Kidney capillary endothelial cell (primary cell): ENCODE data around the gene COQ7.

Source experiments
- DNase-seq: peaks from one replicate; pipeline ENCODE4 v3.0.0-alpha.2; 2018; ENCODE audit warnings: low spot score

COQ7 gene

DNA sequence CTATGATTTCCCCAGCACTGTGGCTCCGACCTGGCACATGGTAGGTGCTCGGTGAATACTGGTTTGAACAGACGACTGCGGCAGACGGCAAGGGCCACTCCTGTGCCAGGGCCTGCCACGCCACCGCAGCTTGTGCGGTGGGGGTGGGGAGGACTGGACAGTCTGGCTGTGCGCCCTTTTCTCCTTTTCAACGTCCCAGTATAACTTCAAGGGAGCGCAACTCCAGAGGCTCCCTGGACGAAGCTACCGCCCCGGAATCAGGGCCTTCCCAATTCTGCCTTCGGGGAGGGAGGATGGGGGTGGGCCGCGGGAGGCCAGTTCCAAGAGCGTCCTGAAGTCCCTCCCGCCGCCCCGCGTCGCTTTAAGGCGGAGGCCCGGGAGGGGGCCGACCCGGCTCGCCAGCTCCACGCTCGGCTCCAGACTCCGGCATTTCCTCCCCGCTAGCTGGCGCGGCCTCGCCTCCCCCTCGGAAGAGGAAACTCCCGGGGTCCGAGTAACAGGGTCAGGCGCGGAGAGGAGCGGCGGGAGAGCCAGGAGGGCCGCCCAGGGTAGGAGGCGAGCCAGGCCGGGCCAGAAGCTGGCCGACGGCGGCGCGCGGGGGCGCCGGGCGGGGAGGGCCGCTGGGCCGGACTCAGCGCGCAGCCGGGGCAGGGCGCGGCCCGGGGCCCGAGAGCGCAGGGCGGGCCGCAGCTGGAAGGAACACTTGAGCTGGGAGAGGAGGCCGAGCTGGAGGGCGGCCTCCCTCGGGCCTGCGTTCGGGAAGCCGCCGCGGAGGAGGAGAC, 46.4 kb downstream of the COQ7 start, which contains the start of gene ITPRIPL2:
Gene ITPRIPL2 (plus strand): TSS at position 388 of the 782 bp plus-strand sequence. CDS start 498 bp downstream, outside the sequence.
- peak; percentile 89 for DNase-seq

- DNase-seq, result peak; percentile 82
These were observed 47.1 kb downstream of the COQ7 start for GRCh38 chr16:19114359-19115147.

DNA sequence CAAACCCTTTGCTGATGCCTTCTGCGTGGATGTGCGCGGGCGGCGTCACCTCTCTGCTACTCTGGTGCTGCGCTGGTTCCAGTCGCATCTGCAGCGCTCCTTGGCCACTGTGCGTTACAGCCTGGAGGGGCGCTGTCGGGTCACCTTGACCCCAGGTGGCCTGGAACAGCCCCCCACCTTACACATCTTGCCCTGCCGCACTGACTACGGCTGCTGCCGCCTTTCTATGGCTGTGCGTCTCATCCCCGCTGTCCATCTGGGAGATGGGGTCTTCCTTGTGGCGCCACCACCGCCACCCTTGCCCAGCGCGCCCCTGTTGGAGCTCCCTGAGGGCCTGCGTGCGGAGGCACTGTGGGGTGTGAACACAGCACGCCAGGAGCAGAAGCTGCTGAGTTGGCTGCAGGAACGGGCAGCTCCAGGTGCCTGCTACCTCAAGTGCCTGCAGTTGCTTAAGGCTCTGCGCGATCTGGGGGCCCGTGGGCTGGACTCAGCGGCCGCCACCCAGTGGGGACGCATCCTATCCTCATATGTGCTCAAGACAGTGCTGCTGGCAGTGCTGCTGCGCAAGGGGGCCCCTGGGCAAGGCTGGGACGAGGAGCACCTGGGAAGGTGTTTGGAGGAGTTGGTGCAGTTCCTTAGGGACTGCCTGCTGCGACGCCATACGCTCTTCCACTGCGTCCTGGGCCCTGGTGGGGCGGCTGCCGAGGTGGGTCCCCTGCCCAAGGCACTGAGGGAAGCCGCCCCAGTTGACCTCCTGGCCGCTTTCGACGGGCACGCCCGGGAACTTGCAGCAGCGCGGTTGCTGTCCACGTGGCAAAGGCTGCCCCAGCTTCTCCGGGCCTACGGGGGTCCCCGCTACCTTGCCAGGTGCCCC, 48.0 kb downstream of the COQ7 start:
- no peak for DNase-seq

GRCh38 chr16:19116711-19117449, 49.5 kb downstream of the COQ7 start:
- DNase-seq, result no peak

DNA sequence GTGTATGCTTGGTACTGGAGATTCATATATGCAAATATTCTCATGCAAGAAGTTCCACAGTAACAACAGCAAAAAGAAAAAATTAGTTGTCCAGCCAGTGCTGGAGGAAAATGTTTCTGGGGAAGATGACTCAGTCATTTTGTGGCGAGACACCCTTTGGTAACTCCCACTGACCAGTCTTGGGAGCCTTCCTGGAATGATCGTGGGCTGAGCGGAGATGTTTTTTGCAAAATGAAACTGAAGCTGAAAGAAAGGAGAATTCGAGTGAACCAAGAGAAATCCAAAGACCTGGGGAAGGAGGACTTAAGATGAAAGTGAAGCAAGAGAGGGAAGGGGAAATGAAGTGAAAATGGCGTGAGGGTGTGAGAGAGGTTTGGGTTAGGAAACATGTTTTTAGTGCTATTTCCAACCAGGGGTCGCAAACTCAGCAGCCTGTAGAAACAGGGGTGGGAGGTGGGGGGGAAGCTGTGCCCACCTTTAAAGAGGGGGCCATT, 51.6 kb downstream of the COQ7 start:
- peak; percentile 83 for DNase-seq

GRCh38 chr16:19119564-19119963, 52.1 kb downstream of the COQ7 start:
- no peak for DNase-seq

GRCh38 chr16:19123535-19124178, 56.2 kb downstream of the COQ7 start:
- DNase-seq, result no peak

DNA sequence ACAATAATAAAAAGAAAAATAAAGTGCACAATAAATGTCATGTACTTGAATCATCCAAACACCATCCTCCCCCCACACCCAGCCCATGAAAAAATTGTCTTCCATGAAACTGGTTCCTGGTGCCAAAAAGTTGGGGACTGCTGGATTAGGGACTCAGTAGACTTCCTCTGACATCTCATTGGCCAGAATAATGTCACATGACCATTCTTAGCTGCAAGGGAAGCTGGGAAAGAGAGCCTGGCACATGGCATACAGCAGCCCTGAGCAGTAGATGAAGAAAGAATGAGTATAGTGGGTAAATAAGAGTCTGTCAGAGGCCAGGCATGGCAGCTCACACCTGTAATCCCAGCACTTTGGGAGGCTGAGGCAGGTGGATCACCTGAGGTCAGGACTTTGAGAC, 58.9 kb downstream of the COQ7 start:
- DNase-seq, result no peak

DNA sequence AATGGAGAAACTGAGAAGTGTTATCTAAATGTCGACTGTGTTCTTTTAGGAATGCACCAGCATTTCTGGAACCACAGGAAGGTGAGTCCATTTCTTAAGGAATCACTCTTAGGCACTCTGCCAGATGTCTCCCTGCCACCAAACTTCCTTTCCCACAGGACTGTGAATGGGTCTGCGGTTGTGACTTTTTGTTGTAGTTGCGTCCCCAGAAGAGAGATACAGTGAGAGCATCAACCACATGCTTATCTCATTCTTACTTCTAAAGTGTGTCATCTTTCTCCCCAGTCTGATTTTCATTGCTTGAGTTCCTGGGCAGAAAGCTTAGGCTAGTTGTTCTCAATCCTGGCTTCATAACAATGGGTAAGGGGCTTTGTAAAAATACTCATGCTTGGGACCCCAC, 59.8 kb downstream of the COQ7 start:
- DNase-seq, result peak; percentile 63

DNA sequence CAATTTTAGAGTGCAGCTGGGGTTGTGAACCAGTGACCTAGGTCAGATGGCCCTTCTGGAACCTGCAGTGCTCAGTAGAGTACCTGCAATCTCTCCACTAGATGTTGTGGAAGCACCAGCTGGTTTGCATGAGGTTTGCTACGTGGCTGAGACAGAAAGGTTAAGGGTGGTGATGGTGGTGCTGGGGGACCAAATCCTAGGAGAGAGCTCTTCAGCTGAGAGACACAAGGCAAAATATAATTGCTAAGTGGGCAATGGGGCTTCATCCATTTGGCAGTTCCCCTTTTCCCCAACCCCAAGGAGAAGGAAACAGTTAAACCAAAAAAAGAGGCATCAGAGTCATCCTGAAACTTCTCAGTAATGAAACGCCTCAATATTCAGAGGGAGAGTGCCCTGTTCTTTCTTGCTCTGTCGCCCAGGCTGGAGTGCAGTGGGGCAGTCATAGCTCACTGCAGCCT, 60.3 kb downstream of the COQ7 start:
- no peak for DNase-seq

GRCh38 chr16:19128454-19129200, 61.2 kb downstream of the COQ7 start:
- no peak for DNase-seq
